A549 treated with Mapracorat at 1 μM for 4 hours (cell line): Measurements from ENCODE around the gene HS6ST1. TPM values are rescaled to one million over a fixed set of nuclear protein-coding genes. Genes with fewer than 3 reads are reported as not detected.

ENCODE experiments used
- total RNA-seq: library from RNA; stranded (reverse); fragments of 200-300 nt; extraction: Qiagen RNA extraction; gene quantifications from 5 replicates; pipeline ENCODE4 v1.2.3, GENCODE V29; 2022

Gene HS6ST1
- 8.6 to 12.4 TPM (median 11.6 TPM) in 5 replicates for total RNA-seq

DNA sequence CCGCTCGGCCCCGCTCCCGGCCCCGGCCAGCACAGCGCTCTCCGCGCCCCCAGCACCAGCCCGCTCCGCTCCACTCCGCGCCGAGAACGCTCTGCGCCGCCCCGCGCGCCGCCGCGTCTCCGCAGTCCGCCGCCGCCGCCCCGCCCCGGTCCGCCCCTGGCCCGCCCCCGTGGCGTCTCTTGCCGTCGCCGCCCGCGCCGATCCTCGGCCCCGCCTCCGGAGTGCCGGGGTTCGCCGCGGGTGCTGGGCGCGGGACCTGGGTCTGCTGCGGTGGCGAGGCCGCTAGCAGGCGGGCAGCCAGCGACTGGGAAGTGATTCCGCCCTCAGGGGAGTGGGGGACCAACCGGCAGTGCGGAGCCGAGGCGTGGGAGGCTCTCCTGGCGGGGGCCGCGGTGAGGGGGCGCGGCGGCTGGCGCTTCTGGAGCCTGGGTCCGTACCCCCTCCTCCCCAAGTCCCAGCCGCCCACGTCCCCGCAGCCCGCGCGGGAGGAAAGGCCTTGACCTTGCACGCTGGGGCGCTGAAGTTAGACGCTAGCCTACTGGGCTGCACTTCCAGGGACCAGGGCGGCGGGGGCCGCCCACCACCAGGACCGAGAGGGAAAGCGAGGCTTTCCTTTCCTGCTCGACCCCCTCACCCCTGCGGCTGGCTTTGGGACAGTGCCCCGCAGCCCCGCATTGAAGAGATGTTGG lies at the start of gene HS6ST1:
Gene HS6ST1, minus strand, starts transcription at position 93 of the 689 bp plus-strand sequence. CDS start 305 bp downstream, outside the sequence.

Other genes starting within 250 kb of the HS6ST1 start
- 18.5 to 22.2 TPM (median 21.3 TPM) in 5 replicates for gene UGGT1, start 227.7 kb downstream of the HS6ST1 start, total RNA-seq